ENCODE measurements around the gene LCN9.

- TF ChIP-seq POLR2A (IDR thresholded peaks at IDR 0.05) (no peak), CTCF (IDR thresholded peaks at IDR 0.05) (no peak), POLR2AphosphoS5 (IDR thresholded peaks at IDR 0.05) (no peak), EP300 (IDR thresholded peaks at IDR 0.05; ENCODE audit: low read depth) (no peak)
Measured at GRCh38 chr9:135696446-135696845, 33.3 kb downstream of the LCN9 start.

All from transverse colon (tissue), 4 donors.